ENCODE measurements around the gene PSORS1C2.

Gene PSORS1C2

DNA sequence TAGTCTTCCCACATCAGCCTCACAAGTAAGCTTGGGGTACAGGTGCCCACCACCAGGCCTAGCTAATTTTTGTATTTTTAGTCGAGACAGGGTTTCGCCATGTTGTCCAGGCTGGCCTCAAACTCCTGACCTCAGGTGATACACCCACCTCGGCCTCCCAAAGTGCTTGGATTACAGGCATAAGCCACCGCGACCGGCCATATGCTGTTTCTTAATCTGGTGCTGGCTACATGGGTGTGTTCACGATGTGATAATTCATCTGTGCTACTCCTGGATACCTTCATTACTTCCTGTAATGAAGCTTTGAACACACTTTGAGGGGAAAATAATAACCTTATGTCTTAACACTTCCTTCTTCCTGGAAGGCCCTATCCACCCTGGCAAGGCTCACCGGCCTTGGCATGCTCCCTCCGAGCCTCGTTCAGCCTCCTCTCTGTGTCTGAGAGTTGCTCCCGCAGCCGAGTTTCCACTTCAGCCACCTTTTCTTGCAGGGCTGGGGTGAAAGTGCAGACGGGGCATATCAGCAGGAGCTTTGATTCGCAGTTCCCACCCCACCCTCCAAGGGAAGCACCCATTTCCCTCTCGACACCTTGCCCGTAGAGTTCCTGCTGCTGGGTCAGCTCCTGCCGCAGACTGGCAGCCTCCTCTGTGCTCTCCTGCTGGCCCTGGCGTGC is 5.6 kb upstream of the PSORS1C2 start:
- Histone ChIP-seq H2AFZ (ENCODE audit: low read depth, low read length) (no peak overlapping the region), H4K20me1 (ENCODE audit: insufficient read depth, low read length) (no peaks in the 10 kb centered on the region), H3K9me3 (ENCODE audit: insufficient read depth, low read length, severe bottlenecking) (no peaks in the 10 kb centered on the region), H3K4me3 (ENCODE audit: low read depth in 1 of 2, low read length in 2 of 2) (no peak overlapping the region), H3K79me2 (ENCODE audit: insufficient read depth, low read length) (no peaks in the 10 kb centered on the region), H3K4me1 (ENCODE audit: insufficient read depth, low read length) (no peaks in the 10 kb centered on the region), H3K4me2 (ENCODE audit: insufficient read depth, low read length) (no peak overlapping the region), H3K36me3 (ENCODE audit: insufficient read depth, low read length) (peaks cover 39% of the 10 kb centered on the region), H3K27ac (ENCODE audit: low read length) (no peak overlapping the region), H3K27me3 (ENCODE audit: insufficient read depth, low read length, poor library complexity) (no peaks in the 10 kb centered on the region), H3K9ac (ENCODE audit: low read depth, low read length) (no peak overlapping the region)
- TF ChIP-seq CTCF (IDR thresholded peaks at IDR 0.05; ENCODE audit: borderline replicate concordance, extremely low read depth, low read length, poor library complexity, severe bottlenecking), result no peak
- ATAC-seq (ENCODE audit: insufficient read depth, low read depth), result no peak
- DNase-seq, result no peak

- TF ChIP-seq CTCF (IDR thresholded peaks at IDR 0.05; ENCODE audit: borderline replicate concordance, extremely low read depth, low read length, poor library complexity, severe bottlenecking), result no peak
- TF ChIP-seq EZH2 (IDR thresholded peaks at IDR 0.05; ENCODE audit: borderline replicate concordance, low read depth, low read length, severe bottlenecking), result no peak
- no peak for ATAC-seq (ENCODE audit: insufficient read depth, low read depth)
- no peaks in the 10 kb centered on the region for H3K27me3 ChIP-seq (ENCODE audit: insufficient read depth, low read length, poor library complexity)
- DNase-seq, result no peak
- no peak overlapping the region for H3K4me2 ChIP-seq (ENCODE audit: insufficient read depth, low read length)
- no peaks in the 10 kb centered on the region for H3K4me1 ChIP-seq (ENCODE audit: insufficient read depth, low read length)
- H3K27ac ChIP-seq (ENCODE audit: low read length), result no peak overlapping the region
- no peaks in the 10 kb centered on the region for H3K9me3 ChIP-seq (ENCODE audit: insufficient read depth, low read length, severe bottlenecking)
- H4K20me1 ChIP-seq (ENCODE audit: insufficient read depth, low read length), result no peaks in the 10 kb centered on the region
- H2AFZ ChIP-seq (ENCODE audit: low read depth, low read length), result no peak overlapping the region
- no peak overlapping the region for H3K4me3 ChIP-seq (ENCODE audit: low read depth in 1 of 2, low read length in 2 of 2)
- H3K79me2 ChIP-seq (ENCODE audit: insufficient read depth, low read length), result no peaks in the 10 kb centered on the region
- peaks cover 35% of the 10 kb centered on the region for H3K36me3 ChIP-seq (ENCODE audit: insufficient read depth, low read length)
- H3K9ac ChIP-seq (ENCODE audit: low read depth, low read length), result no peak overlapping the region
These were observed 4.3 kb upstream of the PSORS1C2 start for GRCh38 chr6:31143148-31143547.

DNA sequence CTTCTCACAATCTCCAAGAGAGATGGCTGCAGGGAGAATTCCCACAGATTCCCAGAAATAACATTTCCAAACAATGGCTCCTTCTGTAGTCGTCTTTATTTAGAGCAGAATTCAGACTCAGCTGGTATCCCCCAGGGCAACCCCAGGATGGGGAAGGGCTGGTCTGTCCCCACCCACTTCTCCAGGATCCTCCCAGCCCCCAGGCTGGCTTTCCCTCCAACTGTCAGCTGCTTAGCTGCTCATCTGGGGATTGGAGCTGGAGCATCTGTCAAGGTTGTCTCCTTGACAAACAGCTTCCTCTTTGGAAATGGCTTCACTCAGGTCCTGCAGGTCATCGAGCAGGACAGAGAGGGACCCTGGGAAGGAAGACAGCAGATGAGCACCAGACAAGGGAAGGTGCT is 3.5 kb upstream of the PSORS1C2 start:
- no peak overlapping the region for H3K9ac ChIP-seq (ENCODE audit: low read depth, low read length)
- H3K27ac ChIP-seq (ENCODE audit: low read length), result no peak overlapping the region
- H2AFZ ChIP-seq (ENCODE audit: low read depth, low read length), result no peak overlapping the region
- DNase-seq, result no peak
- TF ChIP-seq CTCF (IDR thresholded peaks at IDR 0.05; ENCODE audit: borderline replicate concordance, extremely low read depth, low read length, poor library complexity, severe bottlenecking) (no peak), EZH2 (IDR thresholded peaks at IDR 0.05; ENCODE audit: borderline replicate concordance, low read depth, low read length, severe bottlenecking) (no peak)
- H3K4me2 ChIP-seq (ENCODE audit: insufficient read depth, low read length), result no peak overlapping the region
- H3K4me1 ChIP-seq (ENCODE audit: insufficient read depth, low read length), result peaks cover 6% of the 10 kb centered on the region
- H4K20me1 ChIP-seq (ENCODE audit: insufficient read depth, low read length), result no peaks in the 10 kb centered on the region
- H3K4me3 ChIP-seq (ENCODE audit: low read depth in 1 of 2, low read length in 2 of 2), result no peak overlapping the region
- no peaks in the 10 kb centered on the region for H3K79me2 ChIP-seq (ENCODE audit: insufficient read depth, low read length)
- no peaks in the 10 kb centered on the region for H3K9me3 ChIP-seq (ENCODE audit: insufficient read depth, low read length, severe bottlenecking)
- no peak for ATAC-seq (ENCODE audit: insufficient read depth, low read depth)
- H3K36me3 ChIP-seq (ENCODE audit: insufficient read depth, low read length), result peaks cover 33% of the 10 kb centered on the region
- H3K27me3 ChIP-seq (ENCODE audit: insufficient read depth, low read length, poor library complexity), result no peaks in the 10 kb centered on the region

- TF ChIP-seq EZH2 (IDR thresholded peaks at IDR 0.05; ENCODE audit: borderline replicate concordance, low read depth, low read length, severe bottlenecking), result no peak
- TF ChIP-seq CTCF (IDR thresholded peaks at IDR 0.05; ENCODE audit: borderline replicate concordance, extremely low read depth, low read length, poor library complexity, severe bottlenecking), result no peak
- no peaks in the 10 kb centered on the region for H3K9me3 ChIP-seq (ENCODE audit: insufficient read depth, low read length, severe bottlenecking)
- no peaks in the 10 kb centered on the region for H3K27me3 ChIP-seq (ENCODE audit: insufficient read depth, low read length, poor library complexity)
- no peak overlapping the region for H2AFZ ChIP-seq (ENCODE audit: low read depth, low read length)
- H3K79me2 ChIP-seq (ENCODE audit: insufficient read depth, low read length), result no peaks in the 10 kb centered on the region
- ATAC-seq (ENCODE audit: insufficient read depth, low read depth), result no peak
- H4K20me1 ChIP-seq (ENCODE audit: insufficient read depth, low read length), result no peaks in the 10 kb centered on the region
- no peak overlapping the region for H3K27ac ChIP-seq (ENCODE audit: low read length)
- H3K9ac ChIP-seq (ENCODE audit: low read depth, low read length), result no peak overlapping the region
- H3K36me3 ChIP-seq (ENCODE audit: insufficient read depth, low read length), result peaks cover 30% of the 10 kb centered on the region
- no peak for DNase-seq
- H3K4me3 ChIP-seq (ENCODE audit: low read depth in 1 of 2, low read length in 2 of 2), result no peak overlapping the region
- H3K4me1 ChIP-seq (ENCODE audit: insufficient read depth, low read length), result peaks cover 6% of the 10 kb centered on the region
- no peak overlapping the region for H3K4me2 ChIP-seq (ENCODE audit: insufficient read depth, low read length)
These were observed 1.8 kb upstream of the PSORS1C2 start for GRCh38 chr6:31140643-31141042.
